ENCODE data around the gene TEX261. TPM values are rescaled to one million over a fixed set of nuclear protein-coding genes. Genes with fewer than 3 reads are reported as not detected.

Gene TEX261
- total RNA-seq, 1 donor from 2014 or later: 44.7 TPM

DNA sequence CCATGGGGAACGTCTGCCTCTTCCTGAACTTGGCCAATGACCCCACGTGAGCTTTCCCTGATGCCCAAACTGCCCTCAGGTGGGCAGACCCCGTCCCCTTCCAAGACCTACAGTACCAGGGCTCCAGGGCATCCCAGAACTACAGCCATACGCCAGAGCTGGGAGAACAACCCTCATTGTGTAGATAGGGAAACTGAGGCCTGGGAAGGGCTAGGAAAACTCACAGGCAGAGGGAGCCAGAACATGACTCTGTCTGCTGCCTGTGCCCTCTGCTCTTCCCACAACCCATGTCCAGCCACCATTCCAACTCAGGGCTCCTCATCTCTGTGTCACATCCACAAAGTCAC, 33.1 kb downstream of the TEX261 start:
- H3K4me3 Mint-ChIP-seq (ENCODE audit: unreplicated experiment): no peak overlapping the region
- H3K9me3 Mint-ChIP-seq (ENCODE audit: unreplicated experiment): peaks cover 2% of the 10 kb centered on the region
- H3K36me3 Mint-ChIP-seq (ENCODE audit: low read depth, unreplicated experiment): peaks cover 1% of the 10 kb centered on the region
- Histone ChIP-seq H3K4me1 (ENCODE audit: insufficient read depth, low read length) (peaks cover 5% of the 10 kb centered on the region), H3K4me2 (ENCODE audit: low read length) (no peak overlapping the region), H4K20me1 (ENCODE audit: insufficient read depth, low read length) (no peaks in the 10 kb centered on the region), H3K27ac (ENCODE audit: low read depth, low read length) (no peak overlapping the region), H3K9ac (ENCODE audit: low read length) (no peak overlapping the region), H3K36me3 (ENCODE audit: insufficient read depth, low read length) (no peaks in the 10 kb centered on the region), H2AFZ (ENCODE audit: low read depth, low read length) (no peak overlapping the region), H3K79me2 (ENCODE audit: insufficient read depth, low read length) (no peaks in the 10 kb centered on the region), H3K27me3 (ENCODE audit: insufficient read depth, low read length) (peaks cover 23% of the 10 kb centered on the region), H3K4me3 (ENCODE audit: insufficient read depth, low read depth, low read length) (no peak overlapping the region), H3K9me3 (ENCODE audit: insufficient read depth, low read depth, low read length) (no peaks in the 10 kb centered on the region)
- H3K4me1 Mint-ChIP-seq (ENCODE audit: low read depth, unreplicated experiment): peaks cover 2% of the 10 kb centered on the region
- DNase-seq (ENCODE audit: low read depth): no peak
- TF ChIP-seq, protein P1, sequence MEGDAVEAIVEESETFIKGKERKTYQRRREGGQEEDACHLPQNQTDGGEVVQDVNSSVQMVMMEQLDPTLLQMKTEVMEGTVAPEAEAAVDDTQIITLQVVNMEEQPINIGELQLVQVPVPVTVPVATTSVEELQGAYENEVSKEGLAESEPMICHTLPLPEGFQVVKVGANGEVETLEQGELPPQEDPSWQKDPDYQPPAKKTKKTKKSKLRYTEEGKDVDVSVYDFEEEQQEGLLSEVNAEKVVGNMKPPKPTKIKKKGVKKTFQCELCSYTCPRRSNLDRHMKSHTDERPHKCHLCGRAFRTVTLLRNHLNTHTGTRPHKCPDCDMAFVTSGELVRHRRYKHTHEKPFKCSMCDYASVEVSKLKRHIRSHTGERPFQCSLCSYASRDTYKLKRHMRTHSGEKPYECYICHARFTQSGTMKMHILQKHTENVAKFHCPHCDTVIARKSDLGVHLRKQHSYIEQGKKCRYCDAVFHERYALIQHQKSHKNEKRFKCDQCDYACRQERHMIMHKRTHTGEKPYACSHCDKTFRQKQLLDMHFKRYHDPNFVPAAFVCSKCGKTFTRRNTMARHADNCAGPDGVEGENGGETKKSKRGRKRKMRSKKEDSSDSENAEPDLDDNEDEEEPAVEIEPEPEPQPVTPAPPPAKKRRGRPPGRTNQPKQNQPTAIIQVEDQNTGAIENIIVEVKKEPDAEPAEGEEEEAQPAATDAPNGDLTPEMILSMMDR (IDR thresholded peaks at IDR 0.05; ENCODE audit: insufficient read depth, low read depth, low read length): no peak
- TF ChIP-seq EZH2 (IDR thresholded peaks at IDR 0.05; ENCODE audit: insufficient read depth, low read length): no peak
- no peak for FAIRE-seq
- no peak overlapping the region for H3K27ac Mint-ChIP-seq (ENCODE audit: unreplicated experiment)
- H3K27me3 Mint-ChIP-seq (ENCODE audit: low read depth, unreplicated experiment): peaks cover 61% of the 10 kb centered on the region

DNA sequence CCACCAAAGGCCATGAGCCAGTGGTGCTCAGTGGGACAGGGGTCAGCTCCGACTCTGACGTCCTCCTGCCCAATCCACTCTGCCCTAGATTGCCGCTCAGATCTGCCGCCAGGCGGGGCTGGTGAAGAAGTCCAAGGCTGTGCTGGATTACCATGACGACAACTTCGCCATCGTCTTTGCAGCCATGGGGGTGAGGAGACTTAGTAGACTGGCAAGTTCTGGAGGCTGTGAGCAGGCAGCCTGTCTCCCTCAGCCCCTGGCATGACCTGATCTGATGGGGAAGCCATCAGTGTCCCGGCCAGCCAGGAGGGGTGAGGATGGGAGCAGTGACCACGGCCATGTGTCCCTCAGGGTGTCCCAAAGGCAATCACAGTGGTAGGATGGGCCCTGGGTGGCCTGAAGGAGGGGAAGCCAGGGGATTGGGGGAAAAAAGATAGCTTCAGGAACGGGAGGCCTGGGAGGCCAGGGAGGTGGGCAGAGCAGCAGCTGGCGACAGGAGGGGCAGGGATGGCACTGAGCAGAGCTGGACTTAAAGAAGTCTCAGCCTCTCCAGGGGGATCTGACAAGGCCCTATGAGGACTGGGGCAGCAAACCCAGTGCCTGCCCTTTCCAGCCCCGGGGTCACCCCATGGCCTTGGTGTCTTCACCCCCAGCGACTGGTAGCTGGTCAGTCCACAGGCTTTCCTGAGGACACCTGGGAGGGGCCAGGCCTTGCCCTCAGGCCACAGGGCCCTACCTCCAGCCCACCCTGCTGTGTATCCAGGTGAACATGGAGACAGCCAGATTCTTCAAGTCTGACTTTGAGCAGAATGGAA, 33.6 kb downstream of the TEX261 start:
- H3K4me3 Mint-ChIP-seq (ENCODE audit: unreplicated experiment): no peak overlapping the region
- no peak overlapping the region for H3K4me3 ChIP-seq (ENCODE audit: insufficient read depth, low read depth, low read length)
- FAIRE-seq: no peak

More for the DNA sequence above, 33.6 kb downstream of the TEX261 start:
- peaks cover 23% of the 10 kb centered on the region for H3K27me3 ChIP-seq (ENCODE audit: insufficient read depth, low read length)
- Mint-ChIP-seq H3K4me1 (ENCODE audit: low read depth, unreplicated experiment) (peaks cover 2% of the 10 kb centered on the region), H3K9me3 (ENCODE audit: unreplicated experiment) (peaks cover 2% of the 10 kb centered on the region), H3K36me3 (ENCODE audit: low read depth, unreplicated experiment) (peaks cover 1% of the 10 kb centered on the region), H3K27me3 (ENCODE audit: low read depth, unreplicated experiment) (peaks cover 60% of the 10 kb centered on the region), H3K27ac (ENCODE audit: unreplicated experiment) (no peak overlapping the region)
- H4K20me1 ChIP-seq (ENCODE audit: insufficient read depth, low read length): no peaks in the 10 kb centered on the region
- TF ChIP-seq EZH2 (IDR thresholded peaks at IDR 0.05; ENCODE audit: insufficient read depth, low read length): no peak
- TF ChIP-seq, protein P1 (IDR thresholded peaks at IDR 0.05; ENCODE audit: insufficient read depth, low read depth, low read length): no peak
- DNase-seq (ENCODE audit: low read depth): no peak
- H3K4me1 ChIP-seq (ENCODE audit: insufficient read depth, low read length): peaks cover 5% of the 10 kb centered on the region
- H3K36me3 ChIP-seq (ENCODE audit: insufficient read depth, low read length): no peaks in the 10 kb centered on the region
- no peak overlapping the region for H3K27ac ChIP-seq (ENCODE audit: low read depth, low read length)
- no peak overlapping the region for H3K9ac ChIP-seq (ENCODE audit: low read length)
- H3K79me2 ChIP-seq (ENCODE audit: insufficient read depth, low read length): no peaks in the 10 kb centered on the region
- no peaks in the 10 kb centered on the region for H3K9me3 ChIP-seq (ENCODE audit: insufficient read depth, low read depth, low read length)
- no peak overlapping the region for H3K4me2 ChIP-seq (ENCODE audit: low read length)
- no peak overlapping the region for H2AFZ ChIP-seq (ENCODE audit: low read depth, low read length)
